HepG2 (cell line): ENCODE results near the gene TEK. TPM values are rescaled to one million over a fixed set of nuclear protein-coding genes. Genes with fewer than 3 reads are reported as not detected.

ENCODE experiments used
- ATAC-seq: fragments of 200-7000 bp; cut with Tn5 transposase; 3 replicates; pipeline ENCODE4 v1.9.1; 2020; ENCODE audit warnings: mild to moderate bottlenecking, moderate library complexity
- BruUV-seq: library from RNA; stranded (reverse); fragments of 400-500 nt; replicated peaks from 2 replicates; lab custom pipeline; 2021; lab: Mats Ljungman, UMichigan
- CTCF ChIA-PET: fragments of 300-600 bp; formaldehyde crosslinking; extraction: SDS; loops from one replicate; lab custom pipeline; 2021; ENCODE audit warnings: low total read pairs, inconsistent platforms, low intra/inter-chr PET ratio; lab: Yijun Ruan, JAX
- POLR2A ChIA-PET: fragments of 350-600 bp; sonication (Branson Sonifier 250); formaldehyde crosslinking; loops from one replicate; lab custom pipeline; 2020; ENCODE audit warnings: antibody characterized with exemption, inconsistent platforms; lab: Yijun Ruan, JAX
- DNase-seq: peaks from one replicate; pipeline ENCODE4 v3.0.0-alpha.2; 2015; ENCODE audit warnings: low spot score
- FAIRE-seq: peaks from 3 replicates; lab custom pipeline; 2011; peaks lifted over from hg19 to GRCh38; lab: Jason Lieb, UNC
- H2AFZ ChIP-seq: one replicate; pipeline ENCODE4 v1.6.1; 2011; ENCODE audit warnings: low read length, inconsistent platforms
- H3K27ac ChIP-seq: fragments of 300-600 bp; 3 replicates; pipeline ENCODE4 v1.8.0; 2011; ENCODE audit warnings: mixed run types, mild to moderate bottlenecking, mixed read lengths, low read length, inconsistent platforms; ENCODE audit not compliant: insufficient read depth; ENCODE audit errors: extremely low read length
- H3K27me3 ChIP-seq, 2 experiments: fragments of 200-600 bp in 1 of 2; 2 replicates in 1 of 2; 3 replicates in 1 of 2; pipeline versions ENCODE4 v1.6.0 to v1.8.0; 2011; ENCODE audit warnings: low read length in 2 of 2, mild to moderate bottlenecking in 2 of 2, moderate library complexity in 2 of 2, inconsistent platforms in 1 of 2; ENCODE audit not compliant: insufficient read depth in 2 of 2, control insufficient read depth in 1 of 2
- H3K36me3 ChIP-seq, 2 experiments: fragments of 200-600 bp in 1 of 2; replicated peaks in 1 of 2; 2 replicates in 1 of 2; 3 replicates in 1 of 2; pipeline versions ENCODE4 v1.5.1 to v1.8.0; 2011; ENCODE audit warnings: low read length in 2 of 2, inconsistent platforms in 1 of 2; ENCODE audit not compliant: insufficient read depth in 2 of 2, control insufficient read depth in 1 of 2
- H3K4me1 ChIP-seq: 2 replicates; pipeline ENCODE4 v1.5.1; 2012; ENCODE audit warnings: low read length, inconsistent platforms; ENCODE audit not compliant: insufficient read depth
- H3K4me2 ChIP-seq: 2 replicates; pipeline ENCODE4 v1.6.0; 2011; ENCODE audit warnings: low read depth, low read length, inconsistent platforms
- H3K4me3 ChIP-seq, 3 experiments: fragments of 200-600 bp in 1 of 3; sonication (generic), shearing (Covaris generic) in 1 of 3; replicated peaks in 1 of 3; 2 replicates each; pipeline ENCODE4 v1.5.1; 2011 to 2016; ENCODE audit warnings: low read length in 3 of 3, inconsistent platforms in 2 of 3, low read depth in 2 of 3, mild to moderate bottlenecking in 2 of 3, control low read depth in 1 of 3, mixed read lengths in 1 of 3; ENCODE audit not compliant: insufficient read depth in 1 of 3
- H3K79me2 ChIP-seq: one replicate; pipeline ENCODE4 v1.6.1; 2011; ENCODE audit warnings: low read length, inconsistent platforms; ENCODE audit not compliant: insufficient read depth
- H3K9ac ChIP-seq: 2 replicates; pipeline ENCODE4 v1.6.0; 2011; ENCODE audit warnings: mild to moderate bottlenecking, low read depth, low read length, inconsistent platforms; ENCODE audit not compliant: insufficient read depth
- H3K9me3 ChIP-seq: 2 replicates; pipeline ENCODE4 v1.5.1; 2012; ENCODE audit warnings: mild to moderate bottlenecking, low read length
- H4K20me1 ChIP-seq: 2 replicates; pipeline ENCODE4 v1.6.0; 2011; ENCODE audit warnings: inconsistent platforms, mild to moderate bottlenecking, low read length, moderate library complexity; ENCODE audit not compliant: insufficient read depth
- MAFK ChIP-seq, 2 experiments: IDR thresholded peaks in 1 of 2; conservative IDR thresholded peaks in 1 of 2; 2 replicates each; pipeline ENCODE4 v1.6.1; 2011; ENCODE audit warnings: improper control_type of control experiment in 2 of 2, low read length in 2 of 2
- SMC3 ChIP-seq: IDR thresholded peaks from 2 replicates; pipeline ENCODE4 v1.6.1; 2011; ENCODE audit warnings: low read length, improper control_type of control experiment
- SOX6 ChIP-seq, 2 experiments: fragments of 450-650 bp in 1 of 2; sonication (generic) in 1 of 2; formaldehyde crosslinking in 1 of 2; IDR thresholded peaks; 2 replicates each; pipeline versions ENCODE4 v1.4.0 to v1.6.1; 2017 to 2020; ENCODE audit warnings: antibody characterized with exemption in 1 of 2, mild to moderate bottlenecking in 1 of 2, missing genetic modification reagents in 1 of 2
- STAG1 ChIP-seq: sonication (generic); formaldehyde crosslinking; IDR thresholded peaks from 2 replicates; pipeline ENCODE4 v1.4.0; 2020; ENCODE audit warnings: missing genetic modification reagents
- WGBS: methylation state at CpG from one replicate; pipeline ENCODE4 v1.1.6; 2017; ENCODE audit warnings: low lambda C conversion rate; 5-methylcytosine and 5-hydroxymethylcytosine counted together
- in situ Hi-C: cut with HindIII; loops from 2 replicates; pipeline ENCODE4 v1.10.0; 2017; ENCODE audit warnings: low pct_unique_long_range_greater_than_20kb; ENCODE audit not compliant: extremely low pct_ligation_motif_present
- intact Hi-C: fragments of 100-400 bp; cut with micrococcal nuclease; formaldehyde crosslinking; loops from one replicate; pipeline ENCODE4 v1.10.0; 2022; ENCODE audit not compliant: unreplicated experiment
- polyA plus RNA-seq, 8 experiments: library from polyadenylated mRNA; depleted of rRNA in 3 of 8; stranded (reverse) in 7 of 8; unstranded in 1 of 8; fragments of >200 nt; fragmentation: Illumina TruSeq in 4 of 8; extraction: Trizol in 4 of 8; gene quantifications; 2 replicates each; pipeline versions ENCODE4 v1.2.1 to v1.2.3, GENCODE V29; 2011 to 2016; ENCODE audit warnings: low read depth in 4 of 8, missing spikeins in 1 of 8, mixed read lengths in 1 of 8; ENCODE audit not compliant: insufficient read depth in 1 of 8
- total RNA-seq, 5 experiments: library from RNA; depleted of rRNA; stranded (reverse); fragments of >200 nt; fragmentation: Illumina TruSeq; extraction: Trizol; gene quantifications; 2 replicates each; pipeline ENCODE4 v1.2.3, GENCODE V29; 2016; ENCODE audit warnings: low read depth in 1 of 5
- TF ChIP-seq, protein P1 (sequence below): sonication (generic); formaldehyde crosslinking; IDR thresholded peaks from 2 replicates; pipeline ENCODE4 v1.5.0; 2020; ENCODE audit warnings: mild to moderate bottlenecking, missing genetic modification reagents, moderate library complexity
- TF ChIP-seq, protein P2 (sequence below): sonication (generic); formaldehyde crosslinking; IDR thresholded peaks from 2 replicates; pipeline ENCODE4 v1.5.1; 2020; ENCODE audit warnings: missing genetic modification reagents, mild to moderate bottlenecking, borderline replicate concordance
- TF ChIP-seq, protein P3 (sequence below): IDR thresholded peaks from 2 replicates; pipeline ENCODE4 v1.6.1; 2012; ENCODE audit warnings: low read depth, low read length, improper control_type of control experiment
- TF ChIP-seq, protein P4 (sequence below): IDR thresholded peaks from 2 replicates; pipeline ENCODE4 v1.6.1; 2016; ENCODE audit warnings: missing compliant biosample characterization, missing genetic modification reagents, borderline replicate concordance

Gene TEK
- total and polyA plus RNA-seq, 2 of the 13 experiments (the other 11 are each of a cell fraction or from before 2014, with no cell fraction given), result not detected

DNA sequence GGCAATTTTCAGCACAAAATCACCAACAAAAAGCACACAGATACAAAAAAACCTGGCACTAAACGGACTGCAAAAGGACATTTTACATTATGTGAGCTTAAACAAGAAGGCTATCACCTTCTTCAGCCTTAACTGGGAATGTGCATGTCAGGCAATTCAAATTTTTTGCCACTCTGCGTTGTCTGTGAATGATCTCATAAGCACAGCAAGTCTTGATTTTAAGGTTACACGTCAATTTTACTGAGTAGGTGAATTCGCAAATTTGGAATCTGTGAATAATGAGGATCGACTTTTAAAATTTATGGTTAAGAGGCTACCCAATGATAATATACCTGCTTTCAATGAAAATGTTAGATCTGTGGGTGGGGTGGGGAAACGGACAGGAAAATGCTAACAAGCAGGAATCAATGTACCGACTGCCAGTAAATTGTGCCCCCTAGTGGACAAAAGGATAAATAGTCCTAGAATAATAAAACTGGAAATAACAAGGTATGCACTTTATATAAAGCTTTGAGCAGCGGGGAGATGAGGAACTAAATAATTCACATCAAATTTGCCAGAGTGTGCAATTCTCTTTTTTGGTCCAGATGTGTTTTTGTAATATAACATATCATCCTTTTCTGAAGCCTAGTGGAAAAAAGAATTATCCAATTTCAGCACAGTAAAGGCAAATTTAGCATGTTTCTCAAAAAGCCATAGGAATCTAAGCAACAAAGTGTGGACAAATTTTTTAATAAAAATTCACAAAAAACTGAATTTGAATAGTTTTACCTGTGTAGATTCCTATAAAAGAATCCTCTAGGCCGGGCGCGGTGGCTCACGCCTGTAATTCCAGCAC lies 167.4 kb downstream of the TEK start:
- H3K4me1 ChIP-seq, result peaks cover 5% of the 10 kb centered on the region; the same call in 1 of the 2 replicates
- in situ Hi-C loops (loop anchor here (5.0 kb wide), 1 partner anchor 244 kb away; no protein-coding TSS in a partner anchor), intact Hi-C loops (loop anchor here (1.0 to 5.0 kb wide), 3 partner anchors 30 to 384 kb away; partner anchors contain the start of gene CAAP1)
- DNase-seq, result peak; percentile 45
- no peaks in the 10 kb centered on the region for H3K9me3 ChIP-seq
- TF ChIP-seq, protein P1, sequence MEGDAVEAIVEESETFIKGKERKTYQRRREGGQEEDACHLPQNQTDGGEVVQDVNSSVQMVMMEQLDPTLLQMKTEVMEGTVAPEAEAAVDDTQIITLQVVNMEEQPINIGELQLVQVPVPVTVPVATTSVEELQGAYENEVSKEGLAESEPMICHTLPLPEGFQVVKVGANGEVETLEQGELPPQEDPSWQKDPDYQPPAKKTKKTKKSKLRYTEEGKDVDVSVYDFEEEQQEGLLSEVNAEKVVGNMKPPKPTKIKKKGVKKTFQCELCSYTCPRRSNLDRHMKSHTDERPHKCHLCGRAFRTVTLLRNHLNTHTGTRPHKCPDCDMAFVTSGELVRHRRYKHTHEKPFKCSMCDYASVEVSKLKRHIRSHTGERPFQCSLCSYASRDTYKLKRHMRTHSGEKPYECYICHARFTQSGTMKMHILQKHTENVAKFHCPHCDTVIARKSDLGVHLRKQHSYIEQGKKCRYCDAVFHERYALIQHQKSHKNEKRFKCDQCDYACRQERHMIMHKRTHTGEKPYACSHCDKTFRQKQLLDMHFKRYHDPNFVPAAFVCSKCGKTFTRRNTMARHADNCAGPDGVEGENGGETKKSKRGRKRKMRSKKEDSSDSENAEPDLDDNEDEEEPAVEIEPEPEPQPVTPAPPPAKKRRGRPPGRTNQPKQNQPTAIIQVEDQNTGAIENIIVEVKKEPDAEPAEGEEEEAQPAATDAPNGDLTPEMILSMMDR (CRISPR knock-in tag), result peak; percentile 73
- TF ChIP-seq SMC3 (peak; percentile 57; the same call in 1 of the 2 replicates), STAG1 (CRISPR knock-in tag) (peak; percentile 74), SOX6 (IDR thresholded peaks at IDR 0.05) (no peak), SOX6 (CRISPR knock-in tag; IDR thresholded peaks at IDR 0.05) (no peak), MAFK (conservative IDR thresholded peaks at IDR 0.05 in 1 of 2, IDR thresholded peaks at IDR 0.05 in 1 of 2; ENCODE audit: low read length in 2 of 2) (peak; percentile 3 to 10; a peak in 1 of 4 replicates)
- TF ChIP-seq, protein P2, sequence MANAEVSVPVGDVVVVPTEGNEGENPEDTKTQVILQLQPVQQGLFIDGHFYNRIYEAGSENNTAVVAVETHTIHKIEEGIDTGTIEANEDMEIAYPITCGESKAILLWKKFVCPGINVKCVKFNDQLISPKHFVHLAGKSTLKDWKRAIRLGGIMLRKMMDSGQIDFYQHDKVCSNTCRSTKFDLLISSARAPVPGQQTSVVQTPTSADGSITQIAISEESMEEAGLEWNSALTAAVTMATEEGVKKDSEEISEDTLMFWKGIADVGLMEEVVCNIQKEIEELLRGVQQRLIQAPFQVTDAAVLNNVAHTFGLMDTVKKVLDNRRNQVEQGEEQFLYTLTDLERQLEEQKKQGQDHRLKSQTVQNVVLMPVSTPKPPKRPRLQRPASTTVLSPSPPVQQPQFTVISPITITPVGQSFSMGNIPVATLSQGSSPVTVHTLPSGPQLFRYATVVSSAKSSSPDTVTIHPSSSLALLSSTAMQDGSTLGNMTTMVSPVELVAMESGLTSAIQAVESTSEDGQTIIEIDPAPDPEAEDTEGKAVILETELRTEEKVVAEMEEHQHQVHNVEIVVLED (CRISPR knock-in tag), result no peak
- TF ChIP-seq, protein P3, sequence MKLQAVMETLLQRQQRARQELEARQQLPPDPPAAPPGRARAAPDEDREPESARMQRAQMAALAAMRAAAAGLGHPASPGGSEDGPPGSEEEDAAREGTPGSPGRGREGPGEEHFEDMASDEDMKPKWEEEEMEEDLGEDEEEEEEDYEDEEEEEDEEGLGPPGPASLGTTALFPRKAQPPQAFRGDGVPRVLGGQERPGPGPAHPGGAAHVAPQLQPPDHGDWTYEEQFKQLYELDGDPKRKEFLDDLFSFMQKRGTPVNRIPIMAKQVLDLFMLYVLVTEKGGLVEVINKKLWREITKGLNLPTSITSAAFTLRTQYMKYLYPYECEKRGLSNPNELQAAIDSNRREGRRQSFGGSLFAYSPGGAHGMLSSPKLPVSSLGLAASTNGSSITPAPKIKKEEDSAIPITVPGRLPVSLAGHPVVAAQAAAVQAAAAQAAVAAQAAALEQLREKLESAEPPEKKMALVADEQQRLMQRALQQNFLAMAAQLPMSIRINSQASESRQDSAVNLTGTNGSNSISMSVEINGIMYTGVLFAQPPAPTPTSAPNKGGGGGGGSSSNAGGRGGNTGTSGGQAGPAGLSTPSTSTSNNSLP, result 0 out of 2 replicates have a peak, but pooled peaks have one; percentile 48
- TF ChIP-seq, protein P4, sequence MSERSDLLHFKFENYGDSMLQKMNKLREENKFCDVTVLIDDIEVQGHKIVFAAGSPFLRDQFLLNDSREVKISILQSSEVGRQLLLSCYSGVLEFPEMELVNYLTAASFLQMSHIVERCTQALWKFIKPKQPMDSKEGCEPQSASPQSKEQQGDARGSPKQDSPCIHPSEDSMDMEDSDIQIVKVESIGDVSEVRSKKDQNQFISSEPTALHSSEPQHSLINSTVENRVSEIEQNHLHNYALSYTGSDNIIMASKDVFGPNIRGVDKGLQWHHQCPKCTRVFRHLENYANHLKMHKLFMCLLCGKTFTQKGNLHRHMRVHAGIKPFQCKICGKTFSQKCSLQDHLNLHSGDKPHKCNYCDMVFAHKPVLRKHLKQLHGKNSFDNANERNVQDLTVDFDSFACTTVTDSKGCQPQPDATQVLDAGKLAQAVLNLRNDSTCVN (CRISPR knock-in tag), result no peak
- H3K9ac ChIP-seq, result no peak overlapping the region
- POLR2A ChIA-PET, result no interaction called here
- no peaks in the 10 kb centered on the region for H4K20me1 ChIP-seq
- peak; percentile 73 for FAIRE-seq
- H3K27ac ChIP-seq, result no peak overlapping the region
- H3K79me2 ChIP-seq, result no peaks in the 10 kb centered on the region
- H3K27me3 ChIP-seq, result peaks cover 1 to 10% of the 10 kb centered on the region in 2 experiments; a peak in 2 of 5 replicates
- peak overlapping the region; percentile 50 for H2AFZ ChIP-seq
- peak overlapping the region; percentile 20; the same call in 1 of the 2 replicates for H3K4me2 ChIP-seq
- no peak overlapping the region for H3K4me3 ChIP-seq
- ATAC-seq, result peak; percentile 74
- no peaks in the 10 kb centered on the region for H3K36me3 ChIP-seq
- CTCF ChIA-PET, result interaction anchor here (1.7 to 2.0 kb wide), 2 partner anchors 28 to 243 kb away, joined by 18 to 20 read pairs; no protein-coding TSS in a partner anchor
- 31% methylated on average over 12 of the region's 12 CpGs for WGBS
- no TSS peak for BruUV-seq
